GM12878 (cell line): ENCODE data around the gene CDCP1. TPM values are rescaled to one million over a fixed set of nuclear protein-coding genes. Genes with fewer than 3 reads are reported as not detected.

Experiments
- BRCA1 ChIP-seq: IDR thresholded peaks from 2 replicates; pipeline ENCODE4 v1.6.1; 2011; ENCODE audit warnings: low read depth, low read length, improper control_type of control experiment
- EGR1 ChIP-seq, 2 experiments: IDR thresholded peaks; 1 replicate in 1 of 2; 2 replicates in 1 of 2; pipeline ENCODE4 v1.6.1; 2011 to 2012; ENCODE audit warnings: low read depth in 2 of 2, low read length in 2 of 2, borderline replicate concordance in 1 of 2, mild to moderate bottlenecking in 1 of 2, moderate library complexity in 1 of 2
- POLR2AphosphoS5 ChIP-seq: IDR thresholded peaks from 2 replicates; pipeline ENCODE4 v1.6.1; 2011; ENCODE audit warnings: mild to moderate bottlenecking, low read length, inconsistent platforms
- SMAD1 ChIP-seq: fragments of 450-650 bp; IDR thresholded peaks from 2 replicates; pipeline ENCODE4 v1.6.1; 2018; ENCODE audit warnings: mild to moderate bottlenecking, low read depth; ENCODE audit not compliant: partially characterized antibody
- SUPT20H ChIP-seq: IDR thresholded peaks from 2 replicates; pipeline ENCODE4 v1.6.1; 2011; ENCODE audit warnings: low read depth, mild to moderate bottlenecking, low read length, moderate library complexity, borderline replicate concordance; ENCODE audit not compliant: control insufficient read depth
- polyA plus RNA-seq, 11 experiments: library from polyadenylated mRNA; depleted of rRNA in 4 of 11; unstranded in 6 of 11; stranded (reverse) in 5 of 11; fragments of >200 nt; fragmentation: Nextera tagmentation in 4 of 11; fragmentation: Illumina TruSeq in 1 of 11; extraction: Ambion mirVana in 4 of 11; extraction: Trizol in 1 of 11; gene quantifications; 1 replicate in 1 of 11; 2 replicates in 10 of 11; pipeline versions ENCODE4 v1.2.1 to v1.2.3, GENCODE V29; 2011 to 2016; ENCODE audit warnings: inconsistent platforms in 2 of 11, missing spikeins in 2 of 11, low read depth in 1 of 11
- total RNA-seq, 4 experiments: library from RNA; depleted of rRNA in 3 of 4; stranded (reverse); fragments of >200 nt in 3 of 4; fragmentation: Illumina TruSeq in 1 of 4; extraction: Trizol in 1 of 4; gene quantifications; 2 replicates each; pipeline versions ENCODE4 v1.2.1 to v1.2.3, GENCODE V29; 2013 to 2021
- TF ChIP-seq, protein P1 (sequence below): fragments of 450-650 bp; IDR thresholded peaks from 2 replicates; pipeline ENCODE4 v1.6.1; 2017; ENCODE audit warnings: mild to moderate bottlenecking, moderate library complexity
- TF ChIP-seq, protein P2 (sequence below): IDR thresholded peaks from 2 replicates; pipeline ENCODE4 v1.6.1; 2011; ENCODE audit warnings: borderline replicate concordance, low read depth, mild to moderate bottlenecking, moderate library complexity, mixed read lengths, low read length; ENCODE audit not compliant: insufficient read depth; ENCODE audit errors: extremely low read length
- TF ChIP-seq, protein P3 (sequence below): fragments of 450-650 bp; IDR thresholded peaks from 2 replicates; pipeline ENCODE4 v1.6.1; 2017; ENCODE audit warnings: mild to moderate bottlenecking, low read depth, inconsistent platforms; ENCODE audit not compliant: poor library complexity, severe bottlenecking

Gene CDCP1
- total and polyA plus RNA-seq, 10 of the 15 experiments (the other 5 are each of a cell fraction or from before 2014, with no cell fraction given) = 0.35 to 2.2 (median 0.86) TPM

DNA sequence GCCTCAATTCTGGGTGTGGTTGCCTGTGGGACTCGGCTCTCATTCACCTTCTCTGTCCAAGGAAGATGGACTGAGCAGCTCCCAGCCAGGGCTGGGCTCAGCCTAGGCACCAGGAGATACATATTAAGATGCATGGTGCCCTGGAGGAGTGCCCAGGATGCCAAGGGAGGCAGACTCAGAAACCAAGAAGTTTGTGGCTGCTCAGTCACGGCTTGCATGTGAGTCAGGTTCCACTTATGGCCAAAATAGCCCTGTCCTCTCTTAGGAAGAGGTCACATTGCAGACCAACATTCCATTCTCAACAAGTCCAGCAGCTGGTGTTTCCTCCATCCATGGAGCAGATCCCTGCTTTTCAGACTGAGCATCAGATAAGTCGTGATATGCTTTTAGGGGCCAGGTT lies 21.8 kb downstream of the CDCP1 start (continued):
- TF ChIP-seq, protein P1, sequence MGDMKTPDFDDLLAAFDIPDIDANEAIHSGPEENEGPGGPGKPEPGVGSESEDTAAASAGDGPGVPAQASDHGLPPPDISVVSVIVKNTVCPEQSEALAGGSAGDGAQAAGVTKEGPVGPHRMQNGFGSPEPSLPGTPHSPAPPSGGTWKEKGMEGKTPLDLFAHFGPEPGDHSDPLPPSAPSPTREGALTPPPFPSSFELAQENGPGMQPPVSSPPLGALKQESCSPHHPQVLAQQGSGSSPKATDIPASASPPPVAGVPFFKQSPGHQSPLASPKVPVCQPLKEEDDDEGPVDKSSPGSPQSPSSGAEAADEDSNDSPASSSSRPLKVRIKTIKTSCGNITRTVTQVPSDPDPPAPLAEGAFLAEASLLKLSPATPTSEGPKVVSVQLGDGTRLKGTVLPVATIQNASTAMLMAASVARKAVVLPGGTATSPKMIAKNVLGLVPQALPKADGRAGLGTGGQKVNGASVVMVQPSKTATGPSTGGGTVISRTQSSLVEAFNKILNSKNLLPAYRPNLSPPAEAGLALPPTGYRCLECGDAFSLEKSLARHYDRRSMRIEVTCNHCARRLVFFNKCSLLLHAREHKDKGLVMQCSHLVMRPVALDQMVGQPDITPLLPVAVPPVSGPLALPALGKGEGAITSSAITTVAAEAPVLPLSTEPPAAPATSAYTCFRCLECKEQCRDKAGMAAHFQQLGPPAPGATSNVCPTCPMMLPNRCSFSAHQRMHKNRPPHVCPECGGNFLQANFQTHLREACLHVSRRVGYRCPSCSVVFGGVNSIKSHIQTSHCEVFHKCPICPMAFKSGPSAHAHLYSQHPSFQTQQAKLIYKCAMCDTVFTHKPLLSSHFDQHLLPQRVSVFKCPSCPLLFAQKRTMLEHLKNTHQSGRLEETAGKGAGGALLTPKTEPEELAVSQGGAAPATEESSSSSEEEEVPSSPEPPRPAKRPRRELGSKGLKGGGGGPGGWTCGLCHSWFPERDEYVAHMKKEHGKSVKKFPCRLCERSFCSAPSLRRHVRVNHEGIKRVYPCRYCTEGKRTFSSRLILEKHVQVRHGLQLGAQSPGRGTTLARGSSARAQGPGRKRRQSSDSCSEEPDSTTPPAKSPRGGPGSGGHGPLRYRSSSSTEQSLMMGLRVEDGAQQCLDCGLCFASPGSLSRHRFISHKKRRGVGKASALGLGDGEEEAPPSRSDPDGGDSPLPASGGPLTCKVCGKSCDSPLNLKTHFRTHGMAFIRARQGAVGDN = no peak
- TF ChIP-seq SMAD1 = no peak
- no peak for TF ChIP-seq EGR1 (IDR thresholded peaks at IDR 0.05; ENCODE audit: borderline replicate concordance in 1 of 2, low read depth in 2 of 2, low read length in 2 of 2)
- no peak for TF ChIP-seq SUPT20H
- no peak for TF ChIP-seq BRCA1
- TF ChIP-seq, protein P2, sequence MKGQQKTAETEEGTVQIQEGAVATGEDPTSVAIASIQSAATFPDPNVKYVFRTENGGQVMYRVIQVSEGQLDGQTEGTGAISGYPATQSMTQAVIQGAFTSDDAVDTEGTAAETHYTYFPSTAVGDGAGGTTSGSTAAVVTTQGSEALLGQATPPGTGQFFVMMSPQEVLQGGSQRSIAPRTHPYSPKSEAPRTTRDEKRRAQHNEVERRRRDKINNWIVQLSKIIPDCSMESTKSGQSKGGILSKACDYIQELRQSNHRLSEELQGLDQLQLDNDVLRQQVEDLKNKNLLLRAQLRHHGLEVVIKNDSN = no peak
- TF ChIP-seq, protein P3, sequence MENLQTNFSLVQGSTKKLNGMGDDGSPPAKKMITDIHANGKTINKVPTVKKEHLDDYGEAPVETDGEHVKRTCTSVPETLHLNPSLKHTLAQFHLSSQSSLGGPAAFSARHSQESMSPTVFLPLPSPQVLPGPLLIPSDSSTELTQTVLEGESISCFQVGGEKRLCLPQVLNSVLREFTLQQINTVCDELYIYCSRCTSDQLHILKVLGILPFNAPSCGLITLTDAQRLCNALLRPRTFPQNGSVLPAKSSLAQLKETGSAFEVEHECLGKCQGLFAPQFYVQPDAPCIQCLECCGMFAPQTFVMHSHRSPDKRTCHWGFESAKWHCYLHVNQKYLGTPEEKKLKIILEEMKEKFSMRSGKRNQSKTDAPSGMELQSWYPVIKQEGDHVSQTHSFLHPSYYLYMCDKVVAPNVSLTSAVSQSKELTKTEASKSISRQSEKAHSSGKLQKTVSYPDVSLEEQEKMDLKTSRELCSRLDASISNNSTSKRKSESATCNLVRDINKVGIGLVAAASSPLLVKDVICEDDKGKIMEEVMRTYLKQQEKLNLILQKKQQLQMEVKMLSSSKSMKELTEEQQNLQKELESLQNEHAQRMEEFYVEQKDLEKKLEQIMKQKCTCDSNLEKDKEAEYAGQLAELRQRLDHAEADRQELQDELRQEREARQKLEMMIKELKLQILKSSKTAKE = no peak
- no peak for TF ChIP-seq POLR2AphosphoS5
